Trophoblast cell (in vitro differentiated cells and primary cell): ENCODE data around the gene EPC2.

Experiments used
- DNase-seq, 2 donors: peaks; one replicate each; pipeline ENCODE4 v3.0.0-alpha.2; 2016
- H2AFZ ChIP-seq: 2 replicates; pipeline ENCODE4 v1.6.1; 2013; ENCODE audit warnings: low read length, moderate library complexity, mild to moderate bottlenecking; ENCODE audit not compliant: insufficient read depth, poor library complexity
- H2AK5ac ChIP-seq: 2 replicates; pipeline ENCODE4 v1.6.1; 2013; ENCODE audit warnings: mild to moderate bottlenecking, low read length
- H2BK120ac ChIP-seq: 2 replicates; pipeline ENCODE4 v1.6.1; 2013; ENCODE audit warnings: low read length, mild to moderate bottlenecking, moderate library complexity; ENCODE audit not compliant: insufficient read depth, poor library complexity
- H2BK12ac ChIP-seq: 2 replicates; pipeline ENCODE4 v1.6.1; 2013; ENCODE audit warnings: mild to moderate bottlenecking, low read length, moderate library complexity
- H2BK5ac ChIP-seq: 2 replicates; pipeline ENCODE4 v1.6.1; 2013; ENCODE audit warnings: low read length, low read depth, moderate library complexity, mild to moderate bottlenecking; ENCODE audit not compliant: poor library complexity
- H3K14ac ChIP-seq: 2 replicates; pipeline ENCODE4 v1.6.1; 2013; ENCODE audit warnings: mild to moderate bottlenecking, low read length
- H3K18ac ChIP-seq: 2 replicates; pipeline ENCODE4 v1.6.1; 2013; ENCODE audit warnings: mild to moderate bottlenecking, low read length
- H3K23ac ChIP-seq: 2 replicates; pipeline ENCODE4 v1.6.1; 2013; ENCODE audit warnings: low read length
- H3K27ac ChIP-seq: 2 replicates; pipeline ENCODE4 v1.5.1; 2013; ENCODE audit warnings: low read depth, mild to moderate bottlenecking, inconsistent platforms, low read length, moderate library complexity
- H3K27me3 ChIP-seq: 2 replicates; pipeline ENCODE4 v1.6.1; 2013; ENCODE audit warnings: inconsistent platforms, mild to moderate bottlenecking, low read length, moderate library complexity; ENCODE audit not compliant: insufficient read depth
- H3K36me3 ChIP-seq, 2 experiments: 1 replicate in 1 of 2; 2 replicates in 1 of 2; pipeline ENCODE4 v1.6.1; 2013; ENCODE audit warnings: low read length in 2 of 2, mild to moderate bottlenecking in 2 of 2, moderate library complexity in 1 of 2; ENCODE audit not compliant: insufficient read depth in 2 of 2, control insufficient read depth in 1 of 2
- H3K4ac ChIP-seq: 2 replicates; pipeline ENCODE4 v1.6.1; 2013; ENCODE audit warnings: low read depth, mild to moderate bottlenecking, low read length, moderate library complexity
- H3K4me1 ChIP-seq, 2 experiments: 1 replicate in 1 of 2; 2 replicates in 1 of 2; pipeline ENCODE4 v1.6.1; 2013; ENCODE audit warnings: low read length in 2 of 2, mild to moderate bottlenecking in 2 of 2, moderate library complexity in 1 of 2; ENCODE audit not compliant: insufficient read depth in 2 of 2, control insufficient read depth in 1 of 2
- H3K4me2 ChIP-seq: 2 replicates; pipeline ENCODE4 v1.6.1; 2013; ENCODE audit warnings: inconsistent platforms, mild to moderate bottlenecking, low read length, moderate library complexity
- H3K4me3 ChIP-seq: 2 replicates; pipeline ENCODE4 v1.5.1; 2013; ENCODE audit warnings: mild to moderate bottlenecking, low read depth, low read length, inconsistent platforms
- H3K79me1 ChIP-seq: one replicate; pipeline ENCODE4 v1.6.1; 2013; ENCODE audit warnings: low read length
- H3K79me2 ChIP-seq: 2 replicates; pipeline ENCODE4 v1.6.1; 2013; ENCODE audit warnings: low read length, mild to moderate bottlenecking; ENCODE audit not compliant: control insufficient read depth, insufficient read depth, poor library complexity
- H3K9ac ChIP-seq: 2 replicates; pipeline ENCODE4 v1.6.1; 2013; ENCODE audit warnings: mild to moderate bottlenecking, low read length
- H3K9me3 ChIP-seq: 2 replicates; pipeline ENCODE4 v1.6.1; 2013; ENCODE audit warnings: low read depth, mild to moderate bottlenecking, control low read depth, inconsistent platforms, low read length; ENCODE audit not compliant: insufficient read depth
- H4K12ac ChIP-seq: 2 replicates; pipeline ENCODE4 v1.6.1; 2013; ENCODE audit warnings: low read depth, mild to moderate bottlenecking, low read length, moderate library complexity
- H4K8ac ChIP-seq: 2 replicates; pipeline ENCODE4 v1.6.1; 2013; ENCODE audit warnings: low read depth, mild to moderate bottlenecking, low read length, moderate library complexity
- H4K91ac ChIP-seq: one replicate; pipeline ENCODE4 v1.6.1; 2013; ENCODE audit warnings: low read depth, mild to moderate bottlenecking, low read length, moderate library complexity
- WGBS: extraction: QIAGEN DNeasy Blood & Tissue Kit; methylation state at CpG from one replicate; pipeline ENCODE4 v1.1.7; 2013; ENCODE audit warnings: missing lambda C conversion rate; ENCODE audit not compliant: insufficient read length, insufficient coverage; ENCODE audit errors: extremely low coverage; 5-methylcytosine and 5-hydroxymethylcytosine counted together

EPC2 gene

DNA sequence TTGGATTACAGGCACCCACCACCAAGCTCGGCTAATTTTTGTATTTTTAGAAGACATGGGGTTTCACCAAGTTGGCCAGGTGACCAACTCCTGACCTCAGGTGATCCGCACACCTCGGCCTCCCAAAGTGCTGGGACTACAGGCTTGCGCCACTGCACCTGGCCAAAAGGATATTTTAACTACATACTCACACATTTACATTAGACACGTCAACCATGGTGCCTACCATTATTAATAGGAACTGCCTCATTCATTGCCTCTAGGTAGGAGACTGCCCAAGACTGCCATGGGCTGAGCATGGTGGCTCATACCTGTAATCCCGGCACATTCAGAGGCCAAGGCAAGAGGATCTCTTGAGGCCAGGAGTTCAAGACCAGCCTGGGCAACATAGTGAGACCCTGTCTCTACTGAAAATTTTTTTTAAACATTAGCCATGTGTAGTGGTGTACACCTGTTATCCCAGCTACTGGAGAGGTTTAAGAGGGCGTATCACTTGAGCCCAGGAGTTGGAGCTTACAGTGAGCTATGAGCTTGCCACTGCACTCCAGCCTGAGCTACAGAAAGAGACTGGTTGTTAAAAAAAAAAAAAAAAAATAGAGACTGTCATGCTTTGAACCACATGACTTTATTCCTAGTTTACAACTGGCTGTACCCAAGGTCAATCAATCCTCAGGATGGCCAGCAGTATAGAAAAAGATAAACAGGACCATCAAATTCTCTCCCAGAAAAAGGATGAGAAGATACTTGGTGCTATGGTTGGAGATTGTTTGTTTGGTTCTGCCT lies 31.1 kb upstream of the EPC2 start:
- peak overlapping the region; percentile 82 for H3K27ac ChIP-seq
- no peaks in the 10 kb centered on the region for H3K27me3 ChIP-seq
- no peak overlapping the region for H3K14ac ChIP-seq
- peak overlapping the region; percentile 7 for H2BK5ac ChIP-seq
- H3K4me1 ChIP-seq, result peaks cover 15% of the 10 kb centered on the region in 2 experiments
- H3K4me3 ChIP-seq, result no peak overlapping the region
- no peak overlapping the region for H3K9ac ChIP-seq
- no peaks in the 10 kb centered on the region for H3K36me3 ChIP-seq
- DNase-seq, result peak; percentile 84 to 85
- no peak overlapping the region for H2BK120ac ChIP-seq
- no peak overlapping the region for H4K91ac ChIP-seq
- H3K4ac ChIP-seq, result no peak overlapping the region
- no peak overlapping the region for H4K12ac ChIP-seq
- no peak overlapping the region for H4K8ac ChIP-seq
- H2AFZ ChIP-seq, result no peak overlapping the region
- no peaks in the 10 kb centered on the region for H3K9me3 ChIP-seq
- peak overlapping the region; percentile 7 for H2AK5ac ChIP-seq
- no peak overlapping the region for H3K23ac ChIP-seq
- H2BK12ac ChIP-seq, result no peak overlapping the region
- H3K18ac ChIP-seq, result no peak overlapping the region
- WGBS, result no CpG with 5 or more reads among the region's 7 CpGs
- no peaks in the 10 kb centered on the region for H3K79me2 ChIP-seq
- peak overlapping the region; percentile 8 for H3K4me2 ChIP-seq
- peaks cover 5% of the 10 kb centered on the region for H3K79me1 ChIP-seq

DNA sequence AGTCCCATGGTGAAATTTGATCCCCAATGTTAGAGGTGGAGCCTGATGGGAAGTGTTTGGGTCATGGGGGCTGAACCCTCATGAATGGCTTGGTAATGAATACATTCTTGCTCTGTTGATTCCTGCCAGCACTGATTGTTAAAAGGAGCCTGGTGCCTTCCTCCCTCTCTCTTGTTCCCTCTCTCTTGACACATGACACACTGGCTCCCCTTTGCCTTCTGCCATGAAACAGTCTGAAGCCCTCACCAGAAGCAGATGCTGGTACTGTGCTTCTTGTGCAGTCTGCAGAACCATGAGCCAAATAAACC lies 30.6 kb upstream of the EPC2 start:
- Histone ChIP-seq H3K9ac (no peak overlapping the region), H2BK5ac (peak overlapping the region; percentile 7), H4K12ac (no peak overlapping the region), H3K4me1 (peaks cover 15% of the 10 kb centered on the region in 2 experiments), H3K27ac (peak overlapping the region; percentile 82), H2AK5ac (no peak overlapping the region), H3K36me3 (no peaks in the 10 kb centered on the region), H3K4me2 (peak overlapping the region; percentile 32), H4K91ac (no peak overlapping the region), H3K27me3 (no peaks in the 10 kb centered on the region), H3K4ac (no peak overlapping the region), H3K79me2 (no peaks in the 10 kb centered on the region), H2BK120ac (peak overlapping the region; percentile 13), H3K18ac (no peak overlapping the region), H3K9me3 (no peaks in the 10 kb centered on the region), H3K23ac (no peak overlapping the region), H4K8ac (no peak overlapping the region), H3K4me3 (no peak overlapping the region), H3K79me1 (peaks cover 5% of the 10 kb centered on the region), H3K14ac (no peak overlapping the region), H2BK12ac (peak overlapping the region; percentile 51), H2AFZ (no peak overlapping the region)
- DNase-seq, result peak in 1 of 2 donors; percentile 43

DNA sequence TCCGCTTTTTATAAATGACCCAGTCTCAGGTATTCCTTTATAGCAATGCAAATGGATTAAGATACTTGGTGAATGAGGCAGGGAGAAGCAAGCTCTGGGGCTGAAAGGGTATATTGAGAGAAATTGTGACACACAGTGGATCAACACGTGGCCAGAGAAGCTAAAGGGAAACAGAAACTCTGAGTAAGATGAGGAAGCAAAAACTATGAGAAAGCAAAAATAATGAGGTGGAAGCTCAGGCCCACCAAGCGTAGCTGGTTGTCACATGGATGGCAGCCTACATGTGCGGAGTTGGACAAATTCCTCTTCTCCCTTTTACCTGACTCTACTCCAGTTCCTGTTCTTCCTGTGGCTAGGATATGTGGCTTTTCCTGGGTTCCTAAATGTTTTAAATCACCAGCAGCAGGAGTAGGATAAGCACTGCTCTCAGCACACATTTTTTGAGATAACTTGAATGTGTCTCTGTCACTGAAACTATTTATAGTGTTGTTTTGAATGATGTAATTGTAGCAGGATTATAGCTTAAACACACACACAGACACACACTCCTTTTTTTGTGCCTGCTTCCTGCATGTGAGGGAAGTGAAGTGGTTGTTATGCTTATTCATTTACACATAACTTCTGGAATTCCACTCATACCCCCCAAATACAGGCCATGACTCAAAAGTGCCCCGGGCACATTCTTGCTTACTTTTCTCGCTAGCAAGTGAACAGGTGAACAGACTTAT lies 30.1 kb upstream of the EPC2 start:
- Histone ChIP-seq H3K4me1 (peaks cover 15% of the 10 kb centered on the region in 2 experiments), H3K79me1 (peaks cover 5% of the 10 kb centered on the region), H3K14ac (no peak overlapping the region), H3K23ac (no peak overlapping the region), H3K18ac (no peak overlapping the region), H3K4ac (no peak overlapping the region), H4K12ac (no peak overlapping the region), H4K91ac (peak overlapping the region; percentile 16), H2AFZ (no peak overlapping the region), H3K4me2 (peak overlapping the region; percentile 32), H3K27me3 (no peaks in the 10 kb centered on the region), H3K36me3 (no peaks in the 10 kb centered on the region), H2BK5ac (peak overlapping the region; percentile 7), H2BK120ac (peak overlapping the region; percentile 39), H3K9me3 (no peaks in the 10 kb centered on the region), H4K8ac (no peak overlapping the region), H2BK12ac (peak overlapping the region; percentile 51), H2AK5ac (no peak overlapping the region), H3K79me2 (no peaks in the 10 kb centered on the region), H3K9ac (no peak overlapping the region), H3K27ac (peak overlapping the region; percentile 82), H3K4me3 (no peak overlapping the region)
- no CpG with 5 or more reads among the region's 6 CpGs for WGBS
- DNase-seq, result peak; percentile 98 to 99

DNA sequence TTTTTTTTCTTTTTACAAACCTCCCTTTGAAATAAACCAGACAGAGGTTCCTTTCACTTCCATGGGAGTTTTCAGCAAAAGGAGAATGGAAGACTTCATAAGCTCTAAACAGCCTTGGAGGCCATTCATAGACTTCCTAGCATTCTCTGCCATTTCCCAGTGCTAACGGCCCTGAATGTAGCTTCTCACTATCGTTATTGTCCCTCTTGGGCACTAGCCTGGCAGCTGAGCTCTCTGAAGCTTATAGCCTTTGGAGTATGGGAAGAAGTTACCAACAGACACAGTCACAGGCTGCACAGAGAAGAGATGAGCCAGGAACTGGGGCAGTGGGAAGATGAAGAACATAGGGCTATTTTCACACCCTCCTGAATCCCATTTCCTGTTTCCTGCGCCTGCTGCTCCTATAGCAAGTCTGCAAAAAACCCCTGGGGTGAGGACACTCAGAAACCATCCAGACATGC lies 29.1 kb upstream of the EPC2 start:
- no peak overlapping the region for H2AFZ ChIP-seq
- H3K79me1 ChIP-seq, result peaks cover 5% of the 10 kb centered on the region
- no peak overlapping the region for H3K18ac ChIP-seq
- no peak overlapping the region for H3K4ac ChIP-seq
- H3K4me3 ChIP-seq, result no peak overlapping the region
- H2BK12ac ChIP-seq, result peak overlapping the region; percentile 52
- H3K79me2 ChIP-seq, result no peaks in the 10 kb centered on the region
- no peak overlapping the region for H4K12ac ChIP-seq
- H3K36me3 ChIP-seq, result no peaks in the 10 kb centered on the region
- no peak overlapping the region for H2AK5ac ChIP-seq
- H3K9me3 ChIP-seq, result no peaks in the 10 kb centered on the region
- no peak overlapping the region for H4K91ac ChIP-seq
- peaks cover 15% of the 10 kb centered on the region in 2 experiments for H3K4me1 ChIP-seq
- H3K27me3 ChIP-seq, result no peaks in the 10 kb centered on the region
- no peak overlapping the region for H3K14ac ChIP-seq
- H2BK120ac ChIP-seq, result peak overlapping the region; percentile 41
- peak overlapping the region; percentile 13 for H3K27ac ChIP-seq
- no peak overlapping the region for H3K9ac ChIP-seq
- H2BK5ac ChIP-seq, result peak overlapping the region; percentile 64
- DNase-seq, result no peak
- H4K8ac ChIP-seq, result peak overlapping the region; percentile 32
- H3K23ac ChIP-seq, result no peak overlapping the region
- no peak overlapping the region for H3K4me2 ChIP-seq
- WGBS, result no CpG with 5 or more reads among the region's 3 CpGs
